Left ventricle myocardium inferior (tissue), 1 donor: ENCODE results near the gene SGCD. TPM values are rescaled to one million over a fixed set of nuclear protein-coding genes. Genes with fewer than 3 reads are reported as not detected.

Experiments
- DNase-seq: peaks from one replicate; pipeline ENCODE4 v3.0.0-alpha.2; 2020
- H3K27ac ChIP-seq: fragments of 200-600 bp; replicated peaks from 2 replicates; pipeline ENCODE4 v1.8.0; 2021
- H3K27me3 ChIP-seq: fragments of 200-600 bp; 2 replicates; pipeline ENCODE4 v1.8.0; 2021; ENCODE audit warnings: low read depth
- H3K36me3 ChIP-seq: fragments of 200-600 bp; 2 replicates; pipeline ENCODE4 v1.8.0; 2021
- H3K4me1 ChIP-seq: fragments of 200-600 bp; 2 replicates; pipeline ENCODE4 v1.8.0; 2021
- H3K4me3 ChIP-seq: fragments of 200-600 bp; 2 replicates; pipeline ENCODE4 v1.8.0; 2021; ENCODE audit warnings: mild to moderate bottlenecking, moderate library complexity
- H3K9me3 ChIP-seq: fragments of 200-600 bp; replicated peaks from 2 replicates; pipeline ENCODE4 v1.8.0; 2021
- intact Hi-C: fragments of 100-400 bp; cut with micrococcal nuclease; formaldehyde crosslinking; loops from one replicate; pipeline ENCODE4 v1.11.0; 2022
- total RNA-seq: library from RNA; stranded (reverse); fragmentation: NEBNext Ultra II Directional; extraction: Animal tissue kit (Norgen Biotek cat#: 25700); gene quantifications from one replicate; pipeline ENCODE4 v1.2.1, GENCODE V29; 2021
- TF ChIP-seq, protein P1 (sequence below): fragments of 200-600 bp; IDR thresholded peaks from 2 replicates; pipeline ENCODE4 v1.8.0; 2021; ENCODE audit warnings: antibody characterized with exemption, mild to moderate bottlenecking, borderline replicate concordance
- donor health status: DM: no; HTN: yes; CAD: no; lungs with severe emphysema.

Gene SGCD
- total RNA-seq, 1 donor from 2014 or later = 98.7 TPM

DNA sequence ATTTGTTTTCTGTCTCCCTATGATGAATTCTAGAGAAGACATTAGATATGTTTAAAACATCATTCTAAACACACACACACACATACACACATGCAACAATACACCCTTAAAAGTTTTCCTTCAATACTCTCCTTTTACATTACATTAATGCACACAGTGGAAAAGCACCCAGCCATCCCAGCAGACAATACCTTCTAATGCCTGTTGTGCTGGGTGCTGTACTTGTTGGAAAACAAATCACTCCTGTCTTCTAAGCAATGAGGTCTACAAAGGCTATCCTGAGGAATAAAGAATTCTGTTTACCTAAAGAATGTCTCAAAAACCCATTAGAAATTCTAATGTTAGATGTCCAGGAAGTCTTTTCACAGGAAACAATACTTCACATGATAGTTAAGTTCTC is 264.0 kb downstream of the SGCD start:
- H3K27ac ChIP-seq = peak overlapping the region; percentile 30
- intact Hi-C loops = no loop called here

DNA sequence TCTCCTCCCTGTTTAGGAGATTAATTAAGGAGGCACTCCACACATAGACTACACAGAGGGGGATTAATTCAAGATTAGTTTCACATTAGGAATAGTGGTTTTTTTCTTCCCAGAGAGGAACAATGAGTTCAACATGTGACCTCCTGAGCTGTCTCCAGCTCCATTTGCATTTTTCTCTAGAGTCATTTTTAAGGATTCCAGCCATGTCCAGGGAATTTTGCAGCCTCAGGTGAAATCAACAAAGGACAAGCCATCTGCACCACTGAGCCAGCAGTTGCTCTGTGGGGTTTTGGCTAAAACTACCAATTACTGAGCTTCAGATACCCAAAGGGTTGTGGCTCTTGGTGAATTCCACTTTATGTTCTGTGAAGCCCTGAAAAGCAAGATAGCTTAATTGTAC is 264.7 kb downstream of the SGCD start:
- Histone ChIP-seq H3K9me3 (no peaks in the 10 kb centered on the region), H3K27me3 (no peaks in the 10 kb centered on the region), H3K4me3 (no peak overlapping the region), H3K27ac (no peak overlapping the region), H3K4me1 (peaks cover 54% of the 10 kb centered on the region), H3K36me3 (peaks cover 8% of the 10 kb centered on the region)
- TF ChIP-seq, protein P1, sequence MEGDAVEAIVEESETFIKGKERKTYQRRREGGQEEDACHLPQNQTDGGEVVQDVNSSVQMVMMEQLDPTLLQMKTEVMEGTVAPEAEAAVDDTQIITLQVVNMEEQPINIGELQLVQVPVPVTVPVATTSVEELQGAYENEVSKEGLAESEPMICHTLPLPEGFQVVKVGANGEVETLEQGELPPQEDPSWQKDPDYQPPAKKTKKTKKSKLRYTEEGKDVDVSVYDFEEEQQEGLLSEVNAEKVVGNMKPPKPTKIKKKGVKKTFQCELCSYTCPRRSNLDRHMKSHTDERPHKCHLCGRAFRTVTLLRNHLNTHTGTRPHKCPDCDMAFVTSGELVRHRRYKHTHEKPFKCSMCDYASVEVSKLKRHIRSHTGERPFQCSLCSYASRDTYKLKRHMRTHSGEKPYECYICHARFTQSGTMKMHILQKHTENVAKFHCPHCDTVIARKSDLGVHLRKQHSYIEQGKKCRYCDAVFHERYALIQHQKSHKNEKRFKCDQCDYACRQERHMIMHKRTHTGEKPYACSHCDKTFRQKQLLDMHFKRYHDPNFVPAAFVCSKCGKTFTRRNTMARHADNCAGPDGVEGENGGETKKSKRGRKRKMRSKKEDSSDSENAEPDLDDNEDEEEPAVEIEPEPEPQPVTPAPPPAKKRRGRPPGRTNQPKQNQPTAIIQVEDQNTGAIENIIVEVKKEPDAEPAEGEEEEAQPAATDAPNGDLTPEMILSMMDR = no peak
- intact Hi-C loops = no loop called here
- DNase-seq = no peak

More for the DNA sequence above, 264.0 kb downstream of the SGCD start:
- Histone ChIP-seq H3K4me1 (peaks cover 54% of the 10 kb centered on the region), H3K36me3 (peaks cover 8% of the 10 kb centered on the region), H3K27me3 (no peaks in the 10 kb centered on the region), H3K9me3 (no peaks in the 10 kb centered on the region), H3K4me3 (no peak overlapping the region)
- no peak for DNase-seq
- TF ChIP-seq, protein P1 = no peak

DNA sequence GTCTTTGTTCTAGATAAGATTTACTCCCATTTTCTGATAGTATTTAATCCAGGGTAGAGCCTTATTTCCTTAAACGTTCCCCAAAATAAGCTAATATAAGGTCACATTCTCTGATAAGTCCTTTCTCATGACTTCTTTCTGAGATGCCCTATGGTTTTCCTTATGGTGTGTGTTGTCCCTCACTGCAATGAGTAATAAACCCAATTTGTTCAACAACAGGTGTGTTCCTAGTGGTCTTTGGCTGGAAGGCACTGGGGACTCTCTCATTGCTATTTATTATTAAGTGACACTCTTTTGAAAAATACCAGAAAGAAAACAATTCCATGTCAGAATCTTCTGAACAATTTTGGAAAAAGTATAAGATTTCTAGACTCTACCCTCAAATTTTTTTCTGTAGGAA is 266.6 kb downstream of the SGCD start:
- no peaks in the 10 kb centered on the region for H3K27me3 ChIP-seq
- peaks cover 44% of the 10 kb centered on the region for H3K4me1 ChIP-seq
- H3K36me3 ChIP-seq = peaks cover 8% of the 10 kb centered on the region
- no peak for DNase-seq
- H3K27ac ChIP-seq = no peak overlapping the region
- no peak overlapping the region for H3K4me3 ChIP-seq
- H3K9me3 ChIP-seq = no peaks in the 10 kb centered on the region
- TF ChIP-seq, protein P1 = no peak
- intact Hi-C loops = no loop called here

DNA sequence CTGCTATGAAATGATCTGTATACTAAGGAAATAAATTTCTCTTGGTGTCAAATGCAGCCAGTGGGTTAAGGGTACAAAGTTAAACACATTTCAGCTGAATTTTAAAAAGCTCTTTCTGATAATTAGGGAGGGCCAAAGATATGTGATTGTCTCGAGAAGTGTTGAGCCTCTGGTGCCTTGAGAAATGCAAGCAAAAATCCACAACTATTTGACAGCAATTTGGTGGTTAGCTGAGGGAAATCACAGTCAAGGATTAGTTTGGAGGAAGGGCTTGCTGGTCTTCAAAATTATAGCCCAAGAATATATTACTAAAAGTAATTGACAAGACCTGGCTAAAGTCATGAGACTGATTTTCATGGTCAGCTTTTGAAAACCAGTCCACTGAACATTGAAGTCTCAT is 267.4 kb downstream of the SGCD start:
- TF ChIP-seq, protein P1 = no peak
- H3K27ac ChIP-seq = peak overlapping the region; percentile 90
- H3K4me3 ChIP-seq = no peak overlapping the region
- intact Hi-C loops = no loop called here
- no peaks in the 10 kb centered on the region for H3K27me3 ChIP-seq
- peaks cover 48% of the 10 kb centered on the region for H3K4me1 ChIP-seq
- no peaks in the 10 kb centered on the region for H3K9me3 ChIP-seq
- peaks cover 8% of the 10 kb centered on the region for H3K36me3 ChIP-seq
- no peak for DNase-seq

DNA sequence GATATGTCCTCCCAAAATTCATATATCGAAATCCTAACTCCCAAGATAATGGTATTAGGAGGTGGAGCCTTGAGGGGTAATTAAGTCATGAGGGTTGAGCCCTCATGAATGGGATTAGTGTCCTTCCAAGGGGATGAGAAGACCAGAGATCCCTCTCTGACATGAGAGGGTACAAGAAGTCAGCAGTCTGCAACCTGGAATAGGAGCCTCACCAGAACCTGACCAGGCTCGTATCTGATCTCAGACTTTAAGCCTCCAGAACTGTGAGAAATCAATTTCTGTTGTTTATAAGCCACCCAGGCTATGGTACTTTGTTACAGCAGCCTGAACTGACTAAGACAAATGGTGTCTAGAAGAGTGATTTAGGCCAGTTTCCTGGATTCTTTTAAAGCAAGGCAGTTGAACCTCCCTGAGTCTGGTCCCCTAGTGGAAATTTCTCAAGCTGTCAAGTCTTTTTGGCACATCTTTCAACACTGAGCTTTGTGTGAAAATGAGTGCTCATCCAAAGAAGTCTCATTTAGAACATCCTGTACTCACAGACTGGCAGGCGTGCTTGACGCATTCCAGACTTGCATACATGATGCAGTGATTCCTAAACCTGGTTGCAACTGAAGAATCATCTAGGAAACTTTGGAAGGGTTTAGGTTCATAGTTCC is 268.3 kb downstream of the SGCD start:
- TF ChIP-seq, protein P1 = peak; percentile 43
- intact Hi-C loops = no loop called here
- no peak overlapping the region for H3K4me3 ChIP-seq
- no peaks in the 10 kb centered on the region for H3K9me3 ChIP-seq
- H3K4me1 ChIP-seq = peaks cover 40% of the 10 kb centered on the region
- H3K27ac ChIP-seq = peak overlapping the region; percentile 90
- no peaks in the 10 kb centered on the region for H3K27me3 ChIP-seq
- DNase-seq = peak; percentile 66
- H3K36me3 ChIP-seq = peaks cover 8% of the 10 kb centered on the region
